ENCODE measurements around the gene ARG1. TPM values are rescaled to one million over a fixed set of nuclear protein-coding genes. Genes with fewer than 3 reads are reported as not detected.

The ARG1 gene
- total and polyA plus RNA-seq, 2 of the 8 experiments (the other 6 are each of a cell fraction or from before 2014, with no cell fraction given), result not detected

GRCh38 chr6:131555992-131556391, 17.0 kb upstream of the ARG1 start (continued):
- TF ChIP-seq SP2 (IDR thresholded peaks at IDR 0.05; ENCODE audit: low read length) (no peak), EP300 (IDR thresholded peaks at IDR 0.05; ENCODE audit: borderline replicate concordance in 1 of 2, low read depth in 2 of 2, low read length in 2 of 2) (no peak), POLR2AphosphoS5 (IDR thresholded peaks at IDR 0.05; ENCODE audit: low read depth, low read length) (no peak), RNF2 (IDR thresholded peaks at IDR 0.05; ENCODE audit: borderline replicate concordance, low read depth, low read length, missing control alignments, poor library complexity, severe bottlenecking) (no peak)

Measured in H1 (cell line).